ENCODE data around the gene MID1.

Gene MID1

GRCh38 chrX:10482708-10483107, 137.7 kb downstream of the MID1 start:
- no peak overlapping the region for H3K27ac ChIP-seq
- TF ChIP-seq ZFX (IDR thresholded peaks at IDR 0.05; ENCODE audit: borderline replicate concordance): no peak
- no peak for TF ChIP-seq CTCF (IDR thresholded peaks at IDR 0.05)

GRCh38 chrX:10482261-10482660, 138.1 kb downstream of the MID1 start:
- H3K27ac ChIP-seq: no peak overlapping the region
- no peak for TF ChIP-seq CTCF (IDR thresholded peaks at IDR 0.05)
- TF ChIP-seq ZFX (IDR thresholded peaks at IDR 0.05; ENCODE audit: borderline replicate concordance): no peak

GRCh38 chrX:10480861-10481260, 139.5 kb downstream of the MID1 start:
- H3K27ac ChIP-seq: no peak overlapping the region
- TF ChIP-seq CTCF (IDR thresholded peaks at IDR 0.05) (no peak), ZFX (IDR thresholded peaks at IDR 0.05; ENCODE audit: borderline replicate concordance) (no peak)

- TF ChIP-seq CTCF (IDR thresholded peaks at IDR 0.05) (no peak), ZFX (IDR thresholded peaks at IDR 0.05; ENCODE audit: borderline replicate concordance) (no peak)
- no peak overlapping the region for H3K27ac ChIP-seq
These were observed 140.9 kb downstream of the MID1 start for GRCh38 chrX:10479508-10479907.

- TF ChIP-seq ZFX (IDR thresholded peaks at IDR 0.05; ENCODE audit: borderline replicate concordance) (no peak), CTCF (IDR thresholded peaks at IDR 0.05) (no peak)
- H3K27ac ChIP-seq: no peak overlapping the region
These were observed 142.9 kb downstream of the MID1 start for GRCh38 chrX:10477525-10477924.

- no peak for TF ChIP-seq ZFX (IDR thresholded peaks at IDR 0.05; ENCODE audit: borderline replicate concordance)
- TF ChIP-seq CTCF (IDR thresholded peaks at IDR 0.05): no peak
- H3K27ac ChIP-seq: no peak overlapping the region
These were observed 145.3 kb downstream of the MID1 start for GRCh38 chrX:10474913-10475568.

GRCh38 chrX:10474510-10474909, 145.9 kb downstream of the MID1 start:
- TF ChIP-seq CTCF (IDR thresholded peaks at IDR 0.05) (no peak), ZFX (IDR thresholded peaks at IDR 0.05; ENCODE audit: borderline replicate concordance) (no peak)
- no peak overlapping the region for H3K27ac ChIP-seq
